HUES64 (cell line): ENCODE measurements around the gene P2RX6.

Experiments
- H3K27ac ChIP-seq: 2 replicates; pipeline ENCODE4 v1.7.0; 2013; ENCODE audit warnings: low read depth, low read length, inconsistent platforms
- H3K27me3 ChIP-seq: 2 replicates; pipeline ENCODE4 v1.6.1; 2013; ENCODE audit warnings: mild to moderate bottlenecking, low read length; ENCODE audit not compliant: insufficient read depth
- H3K36me3 ChIP-seq: 2 replicates; pipeline ENCODE4 v1.6.1; 2013; ENCODE audit warnings: mild to moderate bottlenecking, low read length; ENCODE audit not compliant: insufficient read depth
- H3K4me1 ChIP-seq: 2 replicates; pipeline ENCODE4 v1.6.1; 2013; ENCODE audit warnings: mild to moderate bottlenecking, low read length, moderate library complexity; ENCODE audit not compliant: insufficient read depth
- H3K4me3 ChIP-seq: 2 replicates; pipeline ENCODE4 v1.5.1; 2013; ENCODE audit warnings: mild to moderate bottlenecking, low read length, moderate library complexity
- H3K9ac ChIP-seq: 2 replicates; pipeline ENCODE4 v1.6.1; 2013; ENCODE audit warnings: mild to moderate bottlenecking, low read depth, low read length
- H3K9me3 ChIP-seq: 2 replicates; pipeline ENCODE4 v1.6.1; 2013; ENCODE audit warnings: low read depth, low read length; ENCODE audit not compliant: insufficient read depth
- WGBS: fragments of 150-250, 120-280 bp; methylation state at CpG from one replicate; pipeline ENCODE4 v1.1.7; 2013; ENCODE audit warnings: missing lambda C conversion rate; 5-methylcytosine and 5-hydroxymethylcytosine counted together

The P2RX6 gene

GRCh38 chr22:20990184-20991180 lies 24.5 kb upstream of the P2RX6 start:
- no peak overlapping the region for H3K4me3 ChIP-seq
- no peaks in the 10 kb centered on the region for H3K9me3 ChIP-seq
- H3K27ac ChIP-seq: no peak overlapping the region
- WGBS: 87% methylated on average over 21 of the region's 21 CpGs
- H3K4me1 ChIP-seq: no peaks in the 10 kb centered on the region
- H3K9ac ChIP-seq: no peak overlapping the region
- H3K27me3 ChIP-seq: no peaks in the 10 kb centered on the region
- peaks cover 47% of the 10 kb centered on the region for H3K36me3 ChIP-seq

GRCh38 chr22:20991252-20992055 lies 23.5 kb upstream of the P2RX6 start:
- no peak overlapping the region for H3K27ac ChIP-seq
- H3K36me3 ChIP-seq: peaks cover 41% of the 10 kb centered on the region
- no peak overlapping the region for H3K4me3 ChIP-seq
- no peaks in the 10 kb centered on the region for H3K27me3 ChIP-seq
- no peak overlapping the region for H3K9ac ChIP-seq
- H3K4me1 ChIP-seq: no peaks in the 10 kb centered on the region
- WGBS: 92% methylated on average over 24 of the region's 24 CpGs
- no peaks in the 10 kb centered on the region for H3K9me3 ChIP-seq

GRCh38 chr22:20992056-20992442 lies 22.9 kb upstream of the P2RX6 start:
- Histone ChIP-seq H3K4me3 (no peak overlapping the region), H3K9me3 (no peaks in the 10 kb centered on the region), H3K9ac (no peak overlapping the region), H3K27ac (no peak overlapping the region), H3K27me3 (no peaks in the 10 kb centered on the region), H3K4me1 (no peaks in the 10 kb centered on the region), H3K36me3 (peaks cover 42% of the 10 kb centered on the region)
- 92% methylated on average over 7 of the region's 7 CpGs for WGBS

- peaks cover 37% of the 10 kb centered on the region for H3K36me3 ChIP-seq
- H3K9ac ChIP-seq: no peak overlapping the region
- H3K27ac ChIP-seq: no peak overlapping the region
- WGBS: 89% methylated on average over 21 of the region's 21 CpGs
- H3K9me3 ChIP-seq: no peaks in the 10 kb centered on the region
- no peaks in the 10 kb centered on the region for H3K4me1 ChIP-seq
- no peaks in the 10 kb centered on the region for H3K27me3 ChIP-seq
- H3K4me3 ChIP-seq: no peak overlapping the region
Observed at GRCh38 chr22:20992456-20993303, 22.3 kb upstream of the P2RX6 start.

GRCh38 chr22:20993304-20994127 lies 21.4 kb upstream of the P2RX6 start:
- Histone ChIP-seq H3K9ac (no peak overlapping the region), H3K36me3 (peaks cover 30% of the 10 kb centered on the region), H3K9me3 (no peaks in the 10 kb centered on the region), H3K27me3 (no peaks in the 10 kb centered on the region), H3K4me1 (no peaks in the 10 kb centered on the region), H3K27ac (no peak overlapping the region), H3K4me3 (no peak overlapping the region)
- 94% methylated on average over 29 of the region's 29 CpGs for WGBS

- H3K9ac ChIP-seq: no peak overlapping the region
- no peak overlapping the region for H3K27ac ChIP-seq
- H3K4me1 ChIP-seq: no peaks in the 10 kb centered on the region
- H3K36me3 ChIP-seq: peaks cover 34% of the 10 kb centered on the region
- H3K27me3 ChIP-seq: no peaks in the 10 kb centered on the region
- H3K9me3 ChIP-seq: no peaks in the 10 kb centered on the region
- WGBS: 93% methylated on average over 30 of the region's 30 CpGs
- H3K4me3 ChIP-seq: no peak overlapping the region
Observed at GRCh38 chr22:20994128-20994901, 20.6 kb upstream of the P2RX6 start.

GRCh38 chr22:20994902-20995241 lies 20.1 kb upstream of the P2RX6 start:
- Histone ChIP-seq H3K9me3 (no peaks in the 10 kb centered on the region), H3K9ac (no peak overlapping the region), H3K27ac (no peak overlapping the region), H3K27me3 (no peaks in the 10 kb centered on the region), H3K4me1 (no peaks in the 10 kb centered on the region), H3K36me3 (peaks cover 40% of the 10 kb centered on the region), H3K4me3 (no peak overlapping the region)
- WGBS: 94% methylated on average over 10 of the region's 10 CpGs

GRCh38 chr22:20995329-20996030 lies 19.5 kb upstream of the P2RX6 start:
- 92% methylated on average over 23 of the region's 23 CpGs for WGBS

GRCh38 chr22:20996031-20996410 lies 18.9 kb upstream of the P2RX6 start:
- Histone ChIP-seq H3K4me3 (no peak overlapping the region), H3K9me3 (no peaks in the 10 kb centered on the region), H3K36me3 (peaks cover 41% of the 10 kb centered on the region), H3K4me1 (no peaks in the 10 kb centered on the region), H3K27me3 (no peaks in the 10 kb centered on the region), H3K9ac (no peak overlapping the region), H3K27ac (no peak overlapping the region)
- WGBS: 96% methylated on average over 10 of the region's 10 CpGs

More at GRCh38 chr22:20995329-20996030, 19.5 kb upstream of the P2RX6 start:
- no peaks in the 10 kb centered on the region for H3K9me3 ChIP-seq
- H3K4me3 ChIP-seq: no peak overlapping the region
- H3K36me3 ChIP-seq: peaks cover 43% of the 10 kb centered on the region
- no peaks in the 10 kb centered on the region for H3K4me1 ChIP-seq
- H3K27me3 ChIP-seq: no peaks in the 10 kb centered on the region
- H3K9ac ChIP-seq: no peak overlapping the region
- no peak overlapping the region for H3K27ac ChIP-seq
